CD4-positive, alpha-beta T cell (primary cell): ENCODE results near the gene DHCR24. TPM values are rescaled to one million over a fixed set of nuclear protein-coding genes. Genes with fewer than 3 reads are reported as not detected.

Source experiments
- ATAC-seq: fragments of 200-7000 bp; cut with Tn5 transposase; one replicate; pipeline ENCODE4 v1.10.0; 2022; ENCODE audit warnings: mild to moderate bottlenecking; ENCODE audit not compliant: poor library complexity
- CTCF ChIA-PET: fragments of 350-600 bp; sonication (Branson Sonifier 250); formaldehyde crosslinking; loops from one replicate; lab custom pipeline; 2021; ENCODE audit warnings: antibody characterized with exemption, inconsistent platforms; lab: Charles Lee
- POLR2A ChIA-PET: fragments of 350-600 bp; sonication (Branson Sonifier 250); formaldehyde crosslinking; loops from one replicate; lab custom pipeline; 2021; ENCODE audit warnings: antibody characterized with exemption, inconsistent platforms; lab: Charles Lee
- DNase-seq, 14 experiments: peaks; one replicate each; pipeline ENCODE4 v3.0.0-alpha.2; 2013 to 2020; ENCODE audit warnings: mixed read lengths in 2 of 14
- H3K27ac ChIP-seq, 2 donors: one replicate each; pipeline versions ENCODE4 v1.5.1 to v1.7.0; 2013; ENCODE audit warnings: low read length in 2 of 2, low read depth in 1 of 2, mild to moderate bottlenecking in 1 of 2
- H3K27me3 ChIP-seq, 2 experiments: 1 replicate in 1 of 2; 2 replicates in 1 of 2; pipeline versions ENCODE4 v1.6.1 to v1.7.0; 2013; ENCODE audit warnings: low read length in 2 of 2, control low read depth in 1 of 2, mild to moderate bottlenecking in 1 of 2, moderate library complexity in 1 of 2; ENCODE audit not compliant: insufficient read depth in 2 of 2, control insufficient read depth in 1 of 2
- H3K36me3 ChIP-seq: one replicate; pipeline ENCODE4 v1.6.1; 2013; ENCODE audit warnings: low read length, control low read depth; ENCODE audit not compliant: insufficient read depth
- H3K4me1 ChIP-seq: one replicate; pipeline ENCODE4 v1.6.1; 2013; ENCODE audit warnings: low read length, control low read depth; ENCODE audit not compliant: insufficient read depth
- H3K4me3 ChIP-seq: one replicate; pipeline ENCODE4 v1.5.1; 2013; ENCODE audit warnings: mild to moderate bottlenecking, low read length, moderate library complexity
- H3K9me3 ChIP-seq, 2 experiments: 1 replicate in 1 of 2; 2 replicates in 1 of 2; pipeline versions ENCODE4 v1.6.1 to v1.7.0; 2013; ENCODE audit warnings: low read length in 2 of 2, mild to moderate bottlenecking in 2 of 2, control low read depth in 1 of 2, moderate library complexity in 1 of 2; ENCODE audit not compliant: control insufficient read depth in 1 of 2, insufficient read depth in 1 of 2
- H3K27ac Mint-ChIP-seq: one replicate; pipeline ENCODE4 v1.8.0; 2020; ENCODE audit warnings: mixed read lengths
- H3K27me3 Mint-ChIP-seq: one replicate; pipeline ENCODE4 v1.8.0; 2021; ENCODE audit warnings: mixed read lengths
- H3K36me3 Mint-ChIP-seq: one replicate; pipeline ENCODE4 v1.8.0; 2021; ENCODE audit warnings: low read depth, mixed read lengths
- H3K4me1 Mint-ChIP-seq: one replicate; pipeline ENCODE4 v1.8.0; 2021; ENCODE audit warnings: low read depth, mixed read lengths
- H3K4me3 Mint-ChIP-seq: one replicate; pipeline ENCODE4 v1.8.0; 2020; ENCODE audit warnings: mild to moderate bottlenecking, mixed read lengths
- H3K9me3 Mint-ChIP-seq: one replicate; pipeline ENCODE4 v1.8.0; 2020; ENCODE audit warnings: mixed read lengths
- CTCF ChIP-seq: fragments of 200-600 bp; IDR thresholded peaks from one replicate; pipeline ENCODE4 v1.8.0; 2022; ENCODE audit warnings: antibody characterized with exemption, mild to moderate bottlenecking
- intact Hi-C, 2 experiments: fragments of 100-400 bp; cut with DNase I in 1 of 2; cut with micrococcal nuclease in 1 of 2; formaldehyde crosslinking; loops; one replicate each; pipeline versions ENCODE4 v1.15.1 to v1.9.0; 2023 to 2025; cut with DNase I, micrococcal nuclease
- total RNA-seq, 174 experiments: library from RNA in 2 of 174; stranded (reverse) in 2 of 174; gene quantifications; one replicate each; pipeline ENCODE4 v1.2.3 and lab custom pipeline; 2021 to 2026

Gene DHCR24
- total RNA-seq, 2 experiments from 2014 or later, result 0.34 to 0.55 TPM

GRCh38 chr1:54846716-54847284 is 40.2 kb downstream of the DHCR24 start:
- ATAC-seq (no peak), DNase-seq (no peak)
- Mint-ChIP-seq H3K27me3 (no peaks in the 10 kb centered on the region), H3K4me1 (no peaks in the 10 kb centered on the region), H3K9me3 (no peaks in the 10 kb centered on the region), H3K36me3 (peaks cover 6% of the 10 kb centered on the region), H3K27ac (no peak overlapping the region), H3K4me3 (no peak overlapping the region)
- Histone ChIP-seq H3K4me1 (no peaks in the 10 kb centered on the region), H3K4me3 (no peak overlapping the region), H3K9me3 (no peaks in the 10 kb centered on the region), H3K27me3 (no peaks in the 10 kb centered on the region), H3K27ac (no peak overlapping the region), H3K36me3 (no peaks in the 10 kb centered on the region)
- no peak for TF ChIP-seq CTCF
- intact Hi-C loops, result no loop called here
- ChIA-PET POLR2A (no interaction called here), CTCF (no interaction called here)

GRCh38 chr1:54846301-54846700 is 40.7 kb downstream of the DHCR24 start:
- no peak for ATAC-seq
- Histone ChIP-seq H3K27me3 (no peaks in the 10 kb centered on the region), H3K27ac (no peak overlapping the region), H3K36me3 (no peaks in the 10 kb centered on the region), H3K4me1 (no peaks in the 10 kb centered on the region), H3K9me3 (no peaks in the 10 kb centered on the region), H3K4me3 (no peak overlapping the region)
- H3K36me3 Mint-ChIP-seq, result peaks cover 4% of the 10 kb centered on the region
- no peak for DNase-seq
- H3K9me3 Mint-ChIP-seq, result no peaks in the 10 kb centered on the region
- intact Hi-C loops, result no loop called here
- H3K27me3 Mint-ChIP-seq, result no peaks in the 10 kb centered on the region
- no peak for TF ChIP-seq CTCF
- H3K27ac Mint-ChIP-seq, result no peak overlapping the region
- H3K4me1 Mint-ChIP-seq, result no peaks in the 10 kb centered on the region
- POLR2A ChIA-PET, result no interaction called here
- no peak overlapping the region for H3K4me3 Mint-ChIP-seq
- CTCF ChIA-PET, result no interaction called here

DNA sequence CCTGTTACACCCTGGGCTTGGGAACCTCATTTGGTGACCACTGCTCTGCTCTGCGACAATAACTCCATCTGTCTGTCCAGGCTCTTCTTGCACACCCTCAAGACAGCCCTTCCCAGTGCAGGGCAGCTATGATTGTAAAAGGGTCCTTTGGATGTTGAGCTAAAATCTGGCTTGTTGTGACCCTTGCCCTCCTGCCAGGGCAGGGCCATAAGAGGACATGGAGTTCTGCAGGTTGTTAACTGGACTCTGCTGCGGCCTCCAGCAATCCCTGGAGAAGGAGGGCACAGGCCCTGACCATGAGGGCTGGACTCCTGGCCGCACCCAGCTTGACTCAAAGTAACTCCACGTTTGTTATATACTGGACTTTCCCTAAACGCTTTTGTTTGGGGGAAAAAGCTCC is 41.2 kb downstream of the DHCR24 start:
- Histone ChIP-seq H3K4me1 (no peaks in the 10 kb centered on the region), H3K36me3 (no peaks in the 10 kb centered on the region), H3K4me3 (no peak overlapping the region), H3K27me3 (no peaks in the 10 kb centered on the region), H3K9me3 (no peaks in the 10 kb centered on the region), H3K27ac (no peak overlapping the region)
- CTCF ChIA-PET, result no interaction called here
- H3K36me3 Mint-ChIP-seq, result no peaks in the 10 kb centered on the region
- H3K4me1 Mint-ChIP-seq, result no peaks in the 10 kb centered on the region
- H3K27ac Mint-ChIP-seq, result no peak overlapping the region
- POLR2A ChIA-PET, result no interaction called here
- H3K4me3 Mint-ChIP-seq, result no peak overlapping the region
- H3K27me3 Mint-ChIP-seq, result no peaks in the 10 kb centered on the region
- TF ChIP-seq CTCF, result no peak
- no peak for DNase-seq
- no peak for ATAC-seq
- no peaks in the 10 kb centered on the region for H3K9me3 Mint-ChIP-seq
- intact Hi-C loops, result no loop called here
